ENCODE data around the gene CYBA. TPM values are rescaled to one million over a fixed set of nuclear protein-coding genes. Genes with fewer than 3 reads are reported as not detected.

CYBA gene
- total and polyA plus RNA-seq, 10 of the 15 experiments (the other 5 are each of a cell fraction or from before 2014, with no cell fraction given) = 0.55 to 598 (median 258) TPM

DNA sequence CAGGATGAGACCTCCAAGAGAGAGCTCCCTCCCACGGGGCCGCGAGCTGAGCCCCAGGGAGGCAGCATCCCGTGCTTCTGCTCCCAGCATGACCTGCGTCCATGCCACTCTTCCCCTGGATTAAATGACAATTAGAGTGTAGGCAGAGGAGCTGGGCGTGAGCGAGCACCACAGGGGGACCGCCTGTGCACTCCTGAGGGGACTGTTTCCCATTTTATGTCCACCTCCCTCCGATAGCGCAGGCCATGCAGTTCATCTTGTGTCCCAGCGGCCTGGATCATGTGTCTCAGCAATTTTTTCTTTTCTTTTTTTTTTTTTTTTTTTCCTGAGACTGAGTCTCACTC, 18.3 kb downstream of the CYBA start (continued):
- TF ChIP-seq HDGF (IDR thresholded peaks at IDR 0.05) (no peak), EED (IDR thresholded peaks at IDR 0.05; ENCODE audit: low read depth) (no peak)

DNA sequence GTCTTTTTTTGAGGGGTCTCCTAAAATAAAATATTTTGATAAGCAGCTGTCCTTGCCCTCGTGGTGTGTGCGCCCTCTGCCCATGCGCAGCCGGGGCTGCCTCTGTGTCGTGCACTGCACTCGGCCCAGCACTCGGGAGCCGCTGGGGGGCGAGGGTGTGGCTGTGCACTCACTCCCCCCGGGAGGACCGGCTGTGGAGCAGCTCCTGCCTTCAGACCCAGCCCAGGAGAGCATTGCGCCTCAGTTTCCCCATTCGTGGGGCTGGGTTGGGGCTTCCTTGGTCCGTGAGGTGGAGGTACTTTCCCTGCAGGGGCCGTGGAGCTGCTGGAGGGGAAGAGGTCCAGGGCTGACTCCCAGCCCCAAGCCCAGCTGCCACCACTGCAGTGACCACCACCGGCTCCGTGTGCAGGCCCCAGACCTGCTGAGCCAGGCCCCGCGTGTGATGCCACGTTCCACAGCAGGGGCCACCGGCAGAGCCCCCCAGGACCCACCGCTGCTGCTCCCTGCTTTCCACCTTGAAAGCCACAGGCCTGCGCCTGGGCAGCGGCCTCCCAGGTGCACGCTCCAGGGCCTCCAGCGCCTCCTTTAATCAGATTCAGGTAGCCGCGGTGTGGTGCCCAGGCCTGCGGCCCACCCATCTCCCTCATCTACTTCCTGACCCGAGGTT, 18.8 kb downstream of the CYBA start:
- FAIRE-seq = no peak
- in situ Hi-C loops (cut with MboI) = no loop called here
- peak; percentile 42 for TF ChIP-seq POLR2A (IDR thresholded peaks at IDR 0.05; ENCODE audit: low read depth, low read length)
- no peak for TF ChIP-seq RCOR1 (conservative IDR thresholded peaks at IDR 0.05; ENCODE audit: low read depth, low read length)
- Histone ChIP-seq H4K20me1 (ENCODE audit: control insufficient read depth, insufficient read depth) (no peaks in the 10 kb centered on the region; the same call in 1 of the 2 replicates), H3K36me3 (ENCODE audit: control insufficient read depth in 2 of 2, insufficient read depth in 2 of 2, low read length in 1 of 2) (peaks cover 0 to 28% of the 10 kb centered on the region in 2 experiments; a peak in 3 of 4 replicates), H3K4me2 (ENCODE audit: control insufficient read depth, insufficient read depth) (no peak overlapping the region), H3K9ac (ENCODE audit: control insufficient read depth, insufficient read depth, low read length) (no peak overlapping the region), H3K9me3 (replicated peaks; ENCODE audit: control insufficient read depth, insufficient read depth, low read length) (no peaks in the 10 kb centered on the region; the same call in 2 of the 3 replicates), H3K4me3 (no peak overlapping the region), H2AFZ (ENCODE audit: control insufficient read depth, low read depth, low read length) (no peak overlapping the region), H3K79me2 (ENCODE audit: control insufficient read depth, insufficient read depth, low read length) (no peaks in the 10 kb centered on the region), H3K4me1 (ENCODE audit: control insufficient read depth, insufficient read depth, low read length) (peaks cover 16% of the 10 kb centered on the region), H3K27me3 (replicated peaks in 1 of 2; ENCODE audit: control insufficient read depth in 2 of 2, insufficient read depth in 2 of 2, low read length in 1 of 2) (no peaks in the 10 kb centered on the region; a peak in 1 of 4 replicates), H3K27ac (ENCODE audit: control insufficient read depth, insufficient read depth) (no peak overlapping the region)
- 90% methylated on average over 30 of the region's 30 CpGs for WGBS (ENCODE audit: insufficient coverage, insufficient replicate concordance, low lambda C conversion rate, missing lambda C conversion rate)
- ChIA-PET SMC1A (ENCODE audit: uncharacterized antibody, unreplicated experiment) (no interaction called here), CTCF (interaction anchor here (1.6 to 1.9 kb wide), 2 partner anchors 18 to 62 kb away, joined by 5 to 6 read pairs; partner anchors contain the start of gene ZC3H18), POLR2A (no interaction called here), RAD21 (ENCODE audit: unreplicated experiment) (interaction anchor here (0.6 to 1.8 kb wide), 3 partner anchors 40 to 67 kb away, joined by 3 to 7 read pairs (median 3); partner anchors contain the start of gene ZC3H18)
- BruUV-seq (replicated peaks) = no TSS peak
- intact Hi-C loops (cut with micrococcal nuclease; ENCODE audit: unreplicated experiment) = no loop called here
- no peak for ATAC-seq
- no peak for DNase-seq (ENCODE audit: low read depth, low spot score)

GRCh38 chr16:88631384-88631783, 19.5 kb downstream of the CYBA start:
- H4K20me1 ChIP-seq (ENCODE audit: control insufficient read depth, insufficient read depth) = no peaks in the 10 kb centered on the region; the same call in 1 of the 2 replicates
- DNase-seq (ENCODE audit: low read depth, low spot score) (no peak), FAIRE-seq (no peak), ATAC-seq (no peak)
- no peak overlapping the region for H3K27ac ChIP-seq (ENCODE audit: control insufficient read depth, insufficient read depth)
- in situ Hi-C loops (cut with MboI) = no loop called here
- ChIA-PET RAD21 (ENCODE audit: unreplicated experiment) (interaction anchor here (0.6 kb wide), 1 partner anchor 61 kb away, joined by 3 read pairs; the partner anchor contains the start of gene ZC3H18), SMC1A (ENCODE audit: uncharacterized antibody, unreplicated experiment) (no interaction called here), POLR2A (no interaction called here), CTCF (interaction anchor here (1.6 kb wide), 1 partner anchor 195 kb away, joined by 3 read pairs; no protein-coding TSS in a partner anchor)
- no peak overlapping the region for H3K4me2 ChIP-seq (ENCODE audit: control insufficient read depth, insufficient read depth)
- intact Hi-C loops (cut with micrococcal nuclease; ENCODE audit: unreplicated experiment) = no loop called here
- H3K36me3 ChIP-seq (ENCODE audit: control insufficient read depth in 2 of 2, insufficient read depth in 2 of 2, low read length in 1 of 2) = peaks cover 3 to 28% of the 10 kb centered on the region in 2 experiments; a peak in 3 of 4 replicates
- H3K9me3 ChIP-seq (replicated peaks; ENCODE audit: control insufficient read depth, insufficient read depth, low read length) = no peaks in the 10 kb centered on the region
- peaks cover 16% of the 10 kb centered on the region for H3K4me1 ChIP-seq (ENCODE audit: control insufficient read depth, insufficient read depth, low read length)
- 81% methylated on average over 16 of the region's 16 CpGs for WGBS (ENCODE audit: insufficient coverage, insufficient replicate concordance, low lambda C conversion rate, missing lambda C conversion rate)
- no peak overlapping the region for H3K9ac ChIP-seq (ENCODE audit: control insufficient read depth, insufficient read depth, low read length)
- no peaks in the 10 kb centered on the region for H3K27me3 ChIP-seq (replicated peaks in 1 of 2; ENCODE audit: control insufficient read depth in 2 of 2, insufficient read depth in 2 of 2, low read length in 1 of 2)
- H3K79me2 ChIP-seq (ENCODE audit: control insufficient read depth, insufficient read depth, low read length) = no peaks in the 10 kb centered on the region
- H3K4me3 ChIP-seq = no peak overlapping the region
- BruUV-seq (replicated peaks) = TSS peak; percentile 61
- no peak overlapping the region for H2AFZ ChIP-seq (ENCODE audit: control insufficient read depth, low read depth, low read length)
- TF ChIP-seq E2F8 (IDR thresholded peaks at IDR 0.05; ENCODE audit: low read depth, partially characterized antibody) = no peak
- no peak for TF ChIP-seq EZH2 (IDR thresholded peaks at IDR 0.05; ENCODE audit: borderline replicate concordance, control insufficient read depth, low read depth, low read length)
- TF ChIP-seq, protein P1, sequence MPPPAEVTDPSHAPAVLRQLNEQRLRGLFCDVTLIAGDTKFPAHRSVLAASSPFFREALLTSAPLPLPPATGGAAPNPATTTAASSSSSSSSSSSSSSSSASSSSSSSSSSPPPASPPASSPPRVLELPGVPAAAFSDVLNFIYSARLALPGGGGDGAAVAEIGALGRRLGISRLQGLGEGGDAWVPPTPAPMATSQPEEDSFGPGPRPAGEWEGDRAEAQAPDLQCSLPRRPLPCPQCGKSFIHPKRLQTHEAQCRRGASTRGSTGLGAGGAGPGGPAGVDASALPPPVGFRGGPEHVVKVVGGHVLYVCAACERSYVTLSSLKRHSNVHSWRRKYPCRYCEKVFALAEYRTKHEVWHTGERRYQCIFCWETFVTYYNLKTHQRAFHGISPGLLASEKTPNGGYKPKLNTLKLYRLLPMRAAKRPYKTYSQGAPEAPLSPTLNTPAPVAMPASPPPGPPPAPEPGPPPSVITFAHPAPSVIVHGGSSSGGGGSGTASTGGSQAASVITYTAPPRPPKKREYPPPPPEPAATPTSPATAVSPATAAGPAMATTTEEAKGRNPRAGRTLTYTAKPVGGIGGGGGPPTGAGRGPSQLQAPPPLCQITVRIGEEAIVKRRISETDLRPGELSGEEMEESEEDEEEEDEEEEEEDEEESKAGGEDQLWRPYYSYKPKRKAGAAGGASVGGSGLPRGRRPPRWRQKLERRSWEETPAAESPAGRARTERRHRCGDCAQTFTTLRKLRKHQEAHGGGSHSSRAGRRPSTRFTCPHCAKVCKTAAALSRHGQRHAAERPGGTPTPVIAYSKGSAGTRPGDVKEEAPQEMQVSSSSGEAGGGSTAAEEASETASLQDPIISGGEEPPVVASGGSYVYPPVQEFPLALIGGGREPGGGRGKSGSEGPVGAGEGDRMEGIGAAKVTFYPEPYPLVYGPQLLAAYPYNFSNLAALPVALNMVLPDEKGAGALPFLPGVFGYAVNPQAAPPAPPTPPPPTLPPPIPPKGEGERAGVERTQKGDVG (CRISPR knock-in tag; IDR thresholded peaks at IDR 0.05) = no peak
- TF ChIP-seq SREBF2 (IDR thresholded peaks at IDR 0.05; ENCODE audit: low read length) = no peak
- no peak for TF ChIP-seq ETV6 (conservative IDR thresholded peaks at IDR 0.05 in 1 of 2, IDR thresholded peaks at IDR 0.05 in 1 of 2; ENCODE audit: borderline replicate concordance in 1 of 2, low read depth in 1 of 2)

Data from GM12878 (cell line).